Chondrocyte (in vitro differentiated cells): ENCODE measurements around the gene SERPINI1. TPM values are rescaled to one million over a fixed set of nuclear protein-coding genes. Genes with fewer than 3 reads are reported as not detected.

Experiments used
- DNase-seq: peaks from one replicate; pipeline ENCODE4 v3.0.0; 2021; ENCODE audit warnings: mixed read lengths, low spot score
- H3K27ac Mint-ChIP-seq: one replicate; pipeline ENCODE4 v1.8.0; 2021; ENCODE audit warnings: mild to moderate bottlenecking, moderate library complexity, mixed read lengths; ENCODE audit not compliant: unreplicated experiment
- H3K27me3 Mint-ChIP-seq: 2 replicates; pipeline ENCODE4 v1.8.0; 2021; ENCODE audit warnings: low read depth, mixed read lengths
- H3K36me3 Mint-ChIP-seq: 2 replicates; pipeline ENCODE4 v1.8.0; 2021; ENCODE audit warnings: low read depth, mixed read lengths
- H3K4me1 Mint-ChIP-seq: 2 replicates; pipeline ENCODE4 v1.8.0; 2021; ENCODE audit warnings: low read depth, mild to moderate bottlenecking, mixed read lengths
- H3K4me3 Mint-ChIP-seq: one replicate; pipeline ENCODE4 v1.8.0; 2021; ENCODE audit warnings: mild to moderate bottlenecking, moderate library complexity, mixed read lengths; ENCODE audit not compliant: unreplicated experiment
- H3K9me3 Mint-ChIP-seq: 2 replicates; pipeline ENCODE4 v1.8.0; 2021; ENCODE audit warnings: low read depth, mixed read lengths
- CTCF ChIP-seq: fragments of 200-600 bp; sonication (generic); IDR thresholded peaks from 2 replicates; pipeline ENCODE4 v1.5.0; 2021; ENCODE audit warnings: antibody characterized with exemption, mild to moderate bottlenecking, moderate library complexity
- total RNA-seq: library from RNA; stranded (reverse); gene quantifications from 3 replicates; pipeline ENCODE4 v1.2.1, GENCODE V29; 2021

Gene SERPINI1
- total RNA-seq, 1 donor from 2014 or later = 2.5 TPM

- DNase-seq = no peak
- TF ChIP-seq CTCF = no peak
- Mint-ChIP-seq H3K27me3 (peaks cover 14% of the 10 kb centered on the region), H3K36me3 (no peaks in the 10 kb centered on the region), H3K9me3 (no peaks in the 10 kb centered on the region), H3K4me3 (no peak overlapping the region), H3K4me1 (no peaks in the 10 kb centered on the region), H3K27ac (no peak overlapping the region)
Observed at GRCh38 chr3:167840247-167840646, 104.7 kb downstream of the SERPINI1 start.

- peaks cover 12% of the 10 kb centered on the region for H3K27me3 Mint-ChIP-seq
- no peak overlapping the region for H3K27ac Mint-ChIP-seq
- H3K4me3 Mint-ChIP-seq = no peak overlapping the region
- peaks cover 3% of the 10 kb centered on the region for H3K9me3 Mint-ChIP-seq
- H3K36me3 Mint-ChIP-seq = no peaks in the 10 kb centered on the region
- no peak for TF ChIP-seq CTCF
- DNase-seq = no peak
- no peaks in the 10 kb centered on the region for H3K4me1 Mint-ChIP-seq
Observed at GRCh38 chr3:167843481-167843880, 108.0 kb downstream of the SERPINI1 start.

GRCh38 chr3:167843886-167844285, 108.4 kb downstream of the SERPINI1 start:
- H3K4me3 Mint-ChIP-seq = no peak overlapping the region
- no peaks in the 10 kb centered on the region for H3K4me1 Mint-ChIP-seq
- H3K27ac Mint-ChIP-seq = no peak overlapping the region
- TF ChIP-seq CTCF = no peak
- peaks cover 12% of the 10 kb centered on the region for H3K27me3 Mint-ChIP-seq
- H3K36me3 Mint-ChIP-seq = no peaks in the 10 kb centered on the region
- peaks cover 3% of the 10 kb centered on the region for H3K9me3 Mint-ChIP-seq
- no peak for DNase-seq

GRCh38 chr3:167844528-167844927, 109.0 kb downstream of the SERPINI1 start:
- TF ChIP-seq CTCF = no peak
- Mint-ChIP-seq H3K9me3 (peaks cover 3% of the 10 kb centered on the region), H3K4me3 (no peak overlapping the region), H3K27ac (no peak overlapping the region), H3K27me3 (peaks cover 12% of the 10 kb centered on the region), H3K36me3 (no peaks in the 10 kb centered on the region), H3K4me1 (no peaks in the 10 kb centered on the region)
- no peak for DNase-seq

- H3K27me3 Mint-ChIP-seq = peaks cover 13% of the 10 kb centered on the region
- no peak for TF ChIP-seq CTCF
- peaks cover 3% of the 10 kb centered on the region for H3K9me3 Mint-ChIP-seq
- H3K4me3 Mint-ChIP-seq = no peak overlapping the region
- H3K36me3 Mint-ChIP-seq = no peaks in the 10 kb centered on the region
- no peaks in the 10 kb centered on the region for H3K4me1 Mint-ChIP-seq
- no peak for DNase-seq
- H3K27ac Mint-ChIP-seq = no peak overlapping the region
Observed at GRCh38 chr3:167851171-167851570, 115.7 kb downstream of the SERPINI1 start.
